ENCODE results near the gene INO80B. TPM values are rescaled to one million over a fixed set of nuclear protein-coding genes. Genes with fewer than 3 reads are reported as not detected.

INO80B gene
- total and polyA plus RNA-seq, 9 of the 15 experiments (the other 6 are each of a cell fraction or from before 2014, with no cell fraction given) = 0.41 to 22.6 (median 9.0) TPM

DNA sequence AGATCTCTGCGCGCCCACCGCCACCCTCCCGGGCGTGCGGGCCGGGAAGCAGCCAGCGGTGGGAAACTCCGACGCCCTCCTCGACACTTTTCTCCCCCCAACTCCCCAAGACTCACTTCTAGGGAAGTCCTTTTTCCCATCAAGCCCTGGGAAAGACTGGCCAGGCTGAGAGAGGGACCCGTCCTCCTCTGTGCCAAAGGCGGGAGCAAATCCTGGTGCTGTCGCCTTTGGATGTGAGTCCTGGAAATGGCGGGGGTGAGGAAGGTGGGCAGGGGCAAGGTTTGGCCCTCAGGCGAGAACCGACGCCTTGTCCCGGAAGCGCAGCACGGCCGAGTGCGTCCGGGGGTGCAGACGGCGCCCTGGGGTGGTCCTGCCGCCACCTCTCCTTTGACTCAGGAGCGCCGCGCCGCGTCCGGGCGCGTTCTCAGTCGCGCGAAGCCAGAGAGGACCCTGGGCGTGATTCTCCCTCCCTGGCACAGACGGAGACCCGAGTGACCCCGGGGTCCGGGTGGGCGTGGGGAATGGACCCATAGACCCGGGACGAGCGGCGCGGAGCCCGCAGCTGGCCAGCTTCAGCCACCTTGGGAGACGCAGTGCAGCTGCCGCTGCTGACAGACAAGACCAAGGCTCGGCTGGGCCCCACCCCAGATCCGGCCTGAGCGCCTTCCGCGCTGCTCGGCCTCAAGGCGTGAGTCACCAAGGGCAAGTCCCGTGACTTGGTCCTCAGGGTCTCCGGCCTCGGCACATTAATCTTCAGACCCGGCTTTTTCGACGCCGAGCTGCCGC lies 48.0 kb downstream of the INO80B start (continued):
- TF ChIP-seq, protein P1, sequence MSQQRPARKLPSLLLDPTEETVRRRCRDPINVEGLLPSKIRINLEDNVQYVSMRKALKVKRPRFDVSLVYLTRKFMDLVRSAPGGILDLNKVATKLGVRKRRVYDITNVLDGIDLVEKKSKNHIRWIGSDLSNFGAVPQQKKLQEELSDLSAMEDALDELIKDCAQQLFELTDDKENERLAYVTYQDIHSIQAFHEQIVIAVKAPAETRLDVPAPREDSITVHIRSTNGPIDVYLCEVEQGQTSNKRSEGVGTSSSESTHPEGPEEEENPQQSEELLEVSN (IDR thresholded peaks at IDR 0.05; ENCODE audit: borderline replicate concordance in 1 of 2, extremely low read depth in 1 of 2, insufficient read depth in 1 of 2, insufficient read length in 1 of 2, low read depth in 1 of 2, low read length in 1 of 2, poor library complexity in 1 of 2, severe bottlenecking in 1 of 2) = peak; percentile 58 to 79
- TF ChIP-seq ARID2 (IDR thresholded peaks at IDR 0.05) (peak; percentile 36; the same call in 1 of the 2 replicates), SMARCE1 (IDR thresholded peaks at IDR 0.05) (peak; percentile 76), POLR2AphosphoS5 (IDR thresholded peaks at IDR 0.05; ENCODE audit: control insufficient read depth, insufficient read depth, low read depth, low read length) (peak; percentile 48; the same call in 1 of the 2 replicates), NELFE (IDR thresholded peaks at IDR 0.05; ENCODE audit: insufficient read depth, insufficient read length) (no peak), GABPB1 (CRISPR knock-in tag; IDR thresholded peaks at IDR 0.05) (peak; percentile 43), KAT2B (IDR thresholded peaks at IDR 0.05; ENCODE audit: low read depth, low read length) (no peak), NCOA1 (IDR thresholded peaks at IDR 0.05; ENCODE audit: low read depth) (peak; percentile 36), ZBTB17 (CRISPR knock-in tag; IDR thresholded peaks at IDR 0.05) (0 out of 2 replicates have a peak, but pooled peaks have one; percentile 10), JUNB (CRISPR knock-in tag; conservative IDR thresholded peaks at IDR 0.05) (peak; percentile 66; the same call in 1 of the 2 replicates), EP400 (IDR thresholded peaks at IDR 0.05) (peak; percentile 78), POLR2B (IDR thresholded peaks at IDR 0.05; ENCODE audit: low read depth, partially characterized antibody) (no peak), PHB (CRISPR knock-in tag; IDR thresholded peaks at IDR 0.05) (peak; percentile 64; the same call in 1 of the 2 replicates), ETV1 (tag; conservative IDR thresholded peaks at IDR 0.05; ENCODE audit: low read depth) (peak; percentile 80), HMGN3 (IDR thresholded peaks at IDR 0.05; ENCODE audit: borderline replicate concordance, extremely low read depth, insufficient read length, low read depth, low read length) (peak; percentile 94), MTF1 (CRISPR knock-in tag; IDR thresholded peaks at IDR 0.05; ENCODE audit: borderline replicate concordance) (no peak), ZFP1 (CRISPR knock-in tag; IDR thresholded peaks at IDR 0.05) (no peak)
- TF ChIP-seq, protein P2, sequence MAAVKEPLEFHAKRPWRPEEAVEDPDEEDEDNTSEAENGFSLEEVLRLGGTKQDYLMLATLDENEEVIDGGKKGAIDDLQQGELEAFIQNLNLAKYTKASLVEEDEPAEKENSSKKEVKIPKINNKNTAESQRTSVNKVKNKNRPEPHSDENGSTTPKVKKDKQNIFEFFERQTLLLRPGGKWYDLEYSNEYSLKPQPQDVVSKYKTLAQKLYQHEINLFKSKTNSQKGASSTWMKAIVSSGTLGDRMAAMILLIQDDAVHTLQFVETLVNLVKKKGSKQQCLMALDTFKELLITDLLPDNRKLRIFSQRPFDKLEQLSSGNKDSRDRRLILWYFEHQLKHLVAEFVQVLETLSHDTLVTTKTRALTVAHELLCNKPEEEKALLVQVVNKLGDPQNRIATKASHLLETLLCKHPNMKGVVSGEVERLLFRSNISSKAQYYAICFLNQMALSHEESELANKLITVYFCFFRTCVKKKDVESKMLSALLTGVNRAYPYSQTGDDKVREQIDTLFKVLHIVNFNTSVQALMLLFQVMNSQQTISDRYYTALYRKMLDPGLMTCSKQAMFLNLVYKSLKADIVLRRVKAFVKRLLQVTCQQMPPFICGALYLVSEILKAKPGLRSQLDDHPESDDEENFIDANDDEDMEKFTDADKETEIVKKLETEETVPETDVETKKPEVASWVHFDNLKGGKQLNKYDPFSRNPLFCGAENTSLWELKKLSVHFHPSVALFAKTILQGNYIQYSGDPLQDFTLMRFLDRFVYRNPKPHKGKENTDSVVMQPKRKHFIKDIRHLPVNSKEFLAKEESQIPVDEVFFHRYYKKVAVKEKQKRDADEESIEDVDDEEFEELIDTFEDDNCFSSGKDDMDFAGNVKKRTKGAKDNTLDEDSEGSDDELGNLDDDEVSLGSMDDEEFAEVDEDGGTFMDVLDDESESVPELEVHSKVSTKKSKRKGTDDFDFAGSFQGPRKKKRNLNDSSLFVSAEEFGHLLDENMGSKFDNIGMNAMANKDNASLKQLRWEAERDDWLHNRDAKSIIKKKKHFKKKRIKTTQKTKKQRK (IDR thresholded peaks at IDR 0.05; ENCODE audit: borderline replicate concordance, low read depth, low read length) = no peak
- TF ChIP-seq, protein P3, sequence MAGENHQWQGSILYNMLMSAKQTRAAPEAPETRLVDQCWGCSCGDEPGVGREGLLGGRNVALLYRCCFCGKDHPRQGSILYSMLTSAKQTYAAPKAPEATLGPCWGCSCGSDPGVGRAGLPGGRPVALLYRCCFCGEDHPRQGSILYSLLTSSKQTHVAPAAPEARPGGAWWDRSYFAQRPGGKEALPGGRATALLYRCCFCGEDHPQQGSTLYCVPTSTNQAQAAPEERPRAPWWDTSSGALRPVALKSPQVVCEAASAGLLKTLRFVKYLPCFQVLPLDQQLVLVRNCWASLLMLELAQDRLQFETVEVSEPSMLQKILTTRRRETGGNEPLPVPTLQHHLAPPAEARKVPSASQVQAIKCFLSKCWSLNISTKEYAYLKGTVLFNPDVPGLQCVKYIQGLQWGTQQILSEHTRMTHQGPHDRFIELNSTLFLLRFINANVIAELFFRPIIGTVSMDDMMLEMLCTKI (IDR thresholded peaks at IDR 0.05; ENCODE audit: partially characterized antibody) = no peak
- TF ChIP-seq, protein P4, sequence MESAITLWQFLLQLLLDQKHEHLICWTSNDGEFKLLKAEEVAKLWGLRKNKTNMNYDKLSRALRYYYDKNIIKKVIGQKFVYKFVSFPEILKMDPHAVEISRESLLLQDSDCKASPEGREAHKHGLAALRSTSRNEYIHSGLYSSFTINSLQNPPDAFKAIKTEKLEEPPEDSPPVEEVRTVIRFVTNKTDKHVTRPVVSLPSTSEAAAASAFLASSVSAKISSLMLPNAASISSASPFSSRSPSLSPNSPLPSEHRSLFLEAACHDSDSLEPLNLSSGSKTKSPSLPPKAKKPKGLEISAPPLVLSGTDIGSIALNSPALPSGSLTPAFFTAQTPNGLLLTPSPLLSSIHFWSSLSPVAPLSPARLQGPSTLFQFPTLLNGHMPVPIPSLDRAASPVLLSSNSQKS (CRISPR knock-in tag; IDR thresholded peaks at IDR 0.05) = no peak

Data from K562 (cell line).